Measurements from ENCODE around the gene SLC25A42.
"Not testable (repeated sequence)": the region's sequence is repeated elsewhere in the genome, so short reads cannot be mapped to it uniquely, and the experiment has no call there.

The SLC25A42 gene

GRCh38 chr19:19063183-19064097 is at the start of gene SLC25A42:
Gene SLC25A42 (plus strand): TSS chr19:19063994. CDS start chr19:19096125, 32,131 bp downstream.
- peak; percentile 99 for DNase-seq

- DNase-seq = no peak
Observed at GRCh38 chr19:19021115-19021514, 42.7 kb upstream of the SLC25A42 start.

- no peak for DNase-seq
Observed at GRCh38 chr19:19022380-19022961, 41.3 kb upstream of the SLC25A42 start.

- not testable (repeated sequence) for DNase-seq
Observed at GRCh38 chr19:19023376-19023775, 40.4 kb upstream of the SLC25A42 start.

GRCh38 chr19:19025861-19026260 is 37.9 kb upstream of the SLC25A42 start:
- no peak for DNase-seq

- no peak for DNase-seq
Observed at GRCh38 chr19:19026299-19026971, 37.4 kb upstream of the SLC25A42 start.

- DNase-seq = no peak
Observed at GRCh38 chr19:19027228-19027627, 36.6 kb upstream of the SLC25A42 start.

- no peak for DNase-seq
Observed at GRCh38 chr19:19028526-19028925, 35.3 kb upstream of the SLC25A42 start.

GRCh38 chr19:19031891-19032290 is 31.9 kb upstream of the SLC25A42 start:
- DNase-seq = no peak

GRCh38 chr19:19032420-19033175 is 31.2 kb upstream of the SLC25A42 start:
- DNase-seq = peak; percentile 93

- DNase-seq = no peak
Observed at GRCh38 chr19:19033176-19033425, 30.7 kb upstream of the SLC25A42 start.

GRCh38 chr19:19033426-19034203 is 30.2 kb upstream of the SLC25A42 start, which contains the start of the genes ARMC6 and SUGP2:
Gene ARMC6 (plus strand): TSS chr19:19033603. CDS start chr19:19034210, 607 bp downstream.
Gene SUGP2 (minus strand): TSS chr19:19033517. CDS start chr19:19031071, 2,446 bp downstream.
- DNase-seq = peak; percentile 80

- DNase-seq = peak; percentile 67
Observed at GRCh38 chr19:19034204-19034624, 29.6 kb upstream of the SLC25A42 start.

- DNase-seq = no peak
Observed at GRCh38 chr19:19039901-19040300, 23.9 kb upstream of the SLC25A42 start.

- no peak for DNase-seq
Observed at GRCh38 chr19:19040417-19040816, 23.4 kb upstream of the SLC25A42 start.

GRCh38 chr19:19042732-19043280 is 21.0 kb upstream of the SLC25A42 start:
- no peak for DNase-seq

- DNase-seq = no peak
Observed at GRCh38 chr19:19043481-19043880, 20.3 kb upstream of the SLC25A42 start.

GRCh38 chr19:19043881-19044280 is 19.9 kb upstream of the SLC25A42 start:
- no peak for DNase-seq

- no peak for DNase-seq
Observed at GRCh38 chr19:19049406-19049805, 14.4 kb upstream of the SLC25A42 start.

- DNase-seq = no peak
Observed at GRCh38 chr19:19050104-19050503, 13.7 kb upstream of the SLC25A42 start.

- DNase-seq = no peak
Observed at GRCh38 chr19:19050731-19051130, 13.1 kb upstream of the SLC25A42 start.

Measured in DMS79 (cell line).